HepG2 (cell line): ENCODE measurements around the gene EIF2B1. TPM values are rescaled to one million over a fixed set of nuclear protein-coding genes. Genes with fewer than 3 reads are reported as not detected.

Source experiments
- ATAC-seq: fragments of 200-7000 bp; cut with Tn5 transposase; 3 replicates; pipeline ENCODE4 v1.9.1; 2020; ENCODE audit warnings: mild to moderate bottlenecking, moderate library complexity
- BruUV-seq: library from RNA; stranded (reverse); fragments of 400-500 nt; replicated peaks from 2 replicates; lab custom pipeline; 2021; lab: Mats Ljungman, UMichigan
- CTCF ChIA-PET: fragments of 300-600 bp; formaldehyde crosslinking; extraction: SDS; loops from one replicate; lab custom pipeline; 2021; ENCODE audit warnings: low total read pairs, inconsistent platforms, low intra/inter-chr PET ratio; lab: Yijun Ruan, JAX
- POLR2A ChIA-PET: fragments of 350-600 bp; sonication (Branson Sonifier 250); formaldehyde crosslinking; loops from one replicate; lab custom pipeline; 2020; ENCODE audit warnings: antibody characterized with exemption, inconsistent platforms; lab: Yijun Ruan, JAX
- DNase-seq: peaks from one replicate; pipeline ENCODE4 v3.0.0-alpha.2; 2015; ENCODE audit warnings: low spot score
- FAIRE-seq: peaks from 3 replicates; lab custom pipeline; 2011; peaks lifted over from hg19 to GRCh38; lab: Jason Lieb, UNC
- H2AFZ ChIP-seq: one replicate; pipeline ENCODE4 v1.6.1; 2011; ENCODE audit warnings: low read length, inconsistent platforms
- H3K27ac ChIP-seq: fragments of 300-600 bp; 3 replicates; pipeline ENCODE4 v1.8.0; 2011; ENCODE audit warnings: mixed run types, mild to moderate bottlenecking, mixed read lengths, low read length, inconsistent platforms; ENCODE audit not compliant: insufficient read depth; ENCODE audit errors: extremely low read length
- H3K27me3 ChIP-seq, 2 experiments: fragments of 200-600 bp in 1 of 2; 2 replicates in 1 of 2; 3 replicates in 1 of 2; pipeline versions ENCODE4 v1.6.0 to v1.8.0; 2011; ENCODE audit warnings: low read length in 2 of 2, mild to moderate bottlenecking in 2 of 2, moderate library complexity in 2 of 2, inconsistent platforms in 1 of 2; ENCODE audit not compliant: insufficient read depth in 2 of 2, control insufficient read depth in 1 of 2
- H3K36me3 ChIP-seq, 2 experiments: fragments of 200-600 bp in 1 of 2; replicated peaks in 1 of 2; 2 replicates in 1 of 2; 3 replicates in 1 of 2; pipeline versions ENCODE4 v1.5.1 to v1.8.0; 2011; ENCODE audit warnings: low read length in 2 of 2, inconsistent platforms in 1 of 2; ENCODE audit not compliant: insufficient read depth in 2 of 2, control insufficient read depth in 1 of 2
- H3K4me1 ChIP-seq: 2 replicates; pipeline ENCODE4 v1.5.1; 2012; ENCODE audit warnings: low read length, inconsistent platforms; ENCODE audit not compliant: insufficient read depth
- H3K4me2 ChIP-seq: 2 replicates; pipeline ENCODE4 v1.6.0; 2011; ENCODE audit warnings: low read depth, low read length, inconsistent platforms
- H3K4me3 ChIP-seq, 3 experiments: fragments of 200-600 bp in 1 of 3; sonication (generic), shearing (Covaris generic) in 1 of 3; replicated peaks in 1 of 3; 2 replicates each; pipeline ENCODE4 v1.5.1; 2011 to 2016; ENCODE audit warnings: low read length in 3 of 3, inconsistent platforms in 2 of 3, low read depth in 2 of 3, mild to moderate bottlenecking in 2 of 3, control low read depth in 1 of 3, mixed read lengths in 1 of 3; ENCODE audit not compliant: insufficient read depth in 1 of 3
- H3K79me2 ChIP-seq: one replicate; pipeline ENCODE4 v1.6.1; 2011; ENCODE audit warnings: low read length, inconsistent platforms; ENCODE audit not compliant: insufficient read depth
- H3K9ac ChIP-seq: 2 replicates; pipeline ENCODE4 v1.6.0; 2011; ENCODE audit warnings: mild to moderate bottlenecking, low read depth, low read length, inconsistent platforms; ENCODE audit not compliant: insufficient read depth
- H3K9me3 ChIP-seq: 2 replicates; pipeline ENCODE4 v1.5.1; 2012; ENCODE audit warnings: mild to moderate bottlenecking, low read length
- H4K20me1 ChIP-seq: 2 replicates; pipeline ENCODE4 v1.6.0; 2011; ENCODE audit warnings: inconsistent platforms, mild to moderate bottlenecking, low read length, moderate library complexity; ENCODE audit not compliant: insufficient read depth
- HMGA1 ChIP-seq: sonication (generic); formaldehyde crosslinking; conservative IDR thresholded peaks from 2 replicates; pipeline ENCODE4 v1.4.0; 2020; ENCODE audit warnings: missing genetic modification reagents
- KAT7 ChIP-seq: IDR thresholded peaks from 2 replicates; pipeline ENCODE4 v1.6.1; 2018; ENCODE audit warnings: borderline replicate concordance, missing compliant biosample characterization
- SOX5 ChIP-seq: IDR thresholded peaks from 2 replicates; pipeline ENCODE4 v1.6.1; 2016; ENCODE audit warnings: borderline replicate concordance
- ZNF337 ChIP-seq: sonication (generic); formaldehyde crosslinking; IDR thresholded peaks from 2 replicates; pipeline ENCODE4 v1.5.1; 2020; ENCODE audit warnings: missing genetic modification reagents, low read depth, mild to moderate bottlenecking, borderline replicate concordance
- ZNF367 ChIP-seq: sonication (generic); formaldehyde crosslinking; IDR thresholded peaks from 2 replicates; pipeline ENCODE4 v1.4.0; 2020; ENCODE audit warnings: missing genetic modification reagents, borderline replicate concordance
- ZNF850 ChIP-seq: sonication (generic); formaldehyde crosslinking; conservative IDR thresholded peaks from 2 replicates; pipeline ENCODE4 v1.9.0; 2021; ENCODE audit warnings: mild to moderate bottlenecking, missing genetic modification reagents
- WGBS: methylation state at CpG from one replicate; pipeline ENCODE4 v1.1.6; 2017; ENCODE audit warnings: low lambda C conversion rate; 5-methylcytosine and 5-hydroxymethylcytosine counted together
- in situ Hi-C: cut with HindIII; loops from 2 replicates; pipeline ENCODE4 v1.10.0; 2017; ENCODE audit warnings: low pct_unique_long_range_greater_than_20kb; ENCODE audit not compliant: extremely low pct_ligation_motif_present
- intact Hi-C: fragments of 100-400 bp; cut with micrococcal nuclease; formaldehyde crosslinking; loops from one replicate; pipeline ENCODE4 v1.10.0; 2022; ENCODE audit not compliant: unreplicated experiment
- polyA plus RNA-seq, 8 experiments: library from polyadenylated mRNA; depleted of rRNA in 3 of 8; stranded (reverse) in 7 of 8; unstranded in 1 of 8; fragments of >200 nt; fragmentation: Illumina TruSeq in 4 of 8; extraction: Trizol in 4 of 8; gene quantifications; 2 replicates each; pipeline versions ENCODE4 v1.2.1 to v1.2.3, GENCODE V29; 2011 to 2016; ENCODE audit warnings: low read depth in 4 of 8, missing spikeins in 1 of 8, mixed read lengths in 1 of 8; ENCODE audit not compliant: insufficient read depth in 1 of 8
- total RNA-seq, 5 experiments: library from RNA; depleted of rRNA; stranded (reverse); fragments of >200 nt; fragmentation: Illumina TruSeq; extraction: Trizol; gene quantifications; 2 replicates each; pipeline ENCODE4 v1.2.3, GENCODE V29; 2016; ENCODE audit warnings: low read depth in 1 of 5
- TF ChIP-seq, protein P1 (sequence below): sonication (generic); formaldehyde crosslinking; IDR thresholded peaks from 2 replicates; pipeline ENCODE4 v1.4.0; 2020; ENCODE audit warnings: missing genetic modification reagents, borderline replicate concordance
- TF ChIP-seq, protein P2 (sequence below): sonication (generic); formaldehyde crosslinking; IDR thresholded peaks from 2 replicates; pipeline ENCODE4 v1.4.0; 2020; ENCODE audit warnings: missing genetic modification reagents

EIF2B1 gene
- total and polyA plus RNA-seq, 2 of the 13 experiments (the other 11 are each of a cell fraction or from before 2014, with no cell fraction given): 18.7 to 37.4 TPM

DNA sequence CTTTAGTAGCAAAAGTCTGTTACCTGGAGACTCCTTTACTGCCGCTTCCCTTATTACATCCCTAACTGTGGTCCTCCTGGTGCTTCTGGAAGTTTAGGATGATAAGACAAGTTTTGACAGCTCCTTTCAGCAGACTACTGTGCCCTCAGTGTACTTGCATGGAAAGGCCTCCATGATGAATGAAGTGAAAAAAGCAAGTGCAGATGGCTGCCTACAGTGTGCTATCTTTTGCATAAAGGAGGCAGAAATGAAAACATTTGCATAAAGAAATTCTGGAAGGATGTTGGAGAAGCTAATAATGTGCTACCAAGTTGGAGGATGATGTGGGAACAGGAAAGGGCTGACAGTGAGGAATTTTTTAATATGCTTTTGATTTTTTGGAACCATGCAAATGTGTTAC is 42.0 kb upstream of the EIF2B1 start (continued):
- TF ChIP-seq, protein P1, sequence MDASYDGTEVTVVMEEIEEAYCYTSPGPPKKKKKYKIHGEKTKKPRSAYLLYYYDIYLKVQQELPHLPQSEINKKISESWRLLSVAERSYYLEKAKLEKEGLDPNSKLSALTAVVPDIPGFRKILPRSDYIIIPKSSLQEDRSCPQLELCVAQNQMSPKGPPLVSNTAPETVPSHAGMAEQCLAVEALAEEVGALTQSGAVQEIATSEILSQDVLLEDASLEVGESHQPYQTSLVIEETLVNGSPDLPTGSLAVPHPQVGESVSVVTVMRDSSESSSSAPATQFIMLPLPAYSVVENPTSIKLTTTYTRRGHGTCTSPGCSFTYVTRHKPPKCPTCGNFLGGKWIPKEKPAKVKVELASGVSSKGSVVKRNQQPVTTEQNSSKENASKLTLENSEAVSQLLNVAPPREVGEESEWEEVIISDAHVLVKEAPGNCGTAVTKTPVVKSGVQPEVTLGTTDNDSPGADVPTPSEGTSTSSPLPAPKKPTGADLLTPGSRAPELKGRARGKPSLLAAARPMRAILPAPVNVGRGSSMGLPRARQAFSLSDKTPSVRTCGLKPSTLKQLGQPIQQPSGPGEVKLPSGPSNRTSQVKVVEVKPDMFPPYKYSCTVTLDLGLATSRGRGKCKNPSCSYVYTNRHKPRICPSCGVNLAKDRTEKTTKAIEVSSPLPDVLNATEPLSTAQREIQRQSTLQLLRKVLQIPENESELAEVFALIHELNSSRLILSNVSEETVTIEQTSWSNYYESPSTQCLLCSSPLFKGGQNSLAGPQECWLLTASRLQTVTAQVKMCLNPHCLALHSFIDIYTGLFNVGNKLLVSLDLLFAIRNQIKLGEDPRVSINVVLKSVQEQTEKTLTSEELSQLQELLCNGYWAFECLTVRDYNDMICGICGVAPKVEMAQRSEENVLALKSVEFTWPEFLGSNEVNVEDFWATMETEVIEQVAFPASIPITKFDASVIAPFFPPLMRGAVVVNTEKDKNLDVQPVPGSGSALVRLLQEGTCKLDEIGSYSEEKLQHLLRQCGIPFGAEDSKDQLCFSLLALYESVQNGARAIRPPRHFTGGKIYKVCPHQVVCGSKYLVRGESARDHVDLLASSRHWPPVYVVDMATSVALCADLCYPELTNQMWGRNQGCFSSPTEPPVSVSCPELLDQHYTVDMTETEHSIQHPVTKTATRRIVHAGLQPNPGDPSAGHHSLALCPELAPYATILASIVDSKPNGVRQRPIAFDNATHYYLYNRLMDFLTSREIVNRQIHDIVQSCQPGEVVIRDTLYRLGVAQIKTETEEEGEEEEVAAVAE (CRISPR knock-in tag): no peak
- TF ChIP-seq, all 625 proteins: peak for 0

DNA sequence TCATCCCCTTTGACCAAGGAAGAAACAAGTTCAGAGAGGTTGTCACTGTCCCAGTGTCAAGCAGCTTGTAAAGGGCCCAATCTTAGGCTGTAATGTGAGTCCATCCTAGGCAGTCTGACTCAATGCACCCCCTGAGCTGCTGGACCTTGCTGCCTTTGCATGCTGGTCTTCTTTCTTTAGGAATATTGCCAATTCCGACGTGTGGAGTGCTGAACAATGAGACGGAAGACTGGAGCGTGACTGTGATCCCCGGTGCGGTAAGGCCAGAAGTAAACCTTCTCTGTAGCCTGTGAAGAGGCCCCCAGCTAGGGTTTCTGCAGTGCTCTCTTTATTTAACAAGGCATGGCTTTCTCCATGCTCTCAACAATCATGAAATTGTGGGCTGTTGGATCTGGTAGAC is 38.4 kb upstream of the EIF2B1 start:
- 89% methylated on average over 6 of the region's 6 CpGs for WGBS
- Histone ChIP-seq H3K9ac (no peak overlapping the region), H3K4me3 (peak overlapping the region; percentile 76 to 92 (median 89); a peak in 5 of 6 replicates), H3K79me2 (no peaks in the 10 kb centered on the region), H3K36me3 (peaks cover 3 to 5% of the 10 kb centered on the region in 2 experiments; a peak in 3 of 5 replicates), H2AFZ (no peak overlapping the region), H3K4me1 (peaks cover 7% of the 10 kb centered on the region), H3K4me2 (peak overlapping the region; percentile 89), H3K27me3 (no peaks in the 10 kb centered on the region), H3K27ac (no peak overlapping the region), H3K9me3 (no peaks in the 10 kb centered on the region), H4K20me1 (no peaks in the 10 kb centered on the region)
- intact Hi-C loops (no loop called here), in situ Hi-C loops (no loop called here)
- BruUV-seq: no TSS peak
- TF ChIP-seq HMGA1 (CRISPR knock-in tag): no peak
- TF ChIP-seq, protein P2, sequence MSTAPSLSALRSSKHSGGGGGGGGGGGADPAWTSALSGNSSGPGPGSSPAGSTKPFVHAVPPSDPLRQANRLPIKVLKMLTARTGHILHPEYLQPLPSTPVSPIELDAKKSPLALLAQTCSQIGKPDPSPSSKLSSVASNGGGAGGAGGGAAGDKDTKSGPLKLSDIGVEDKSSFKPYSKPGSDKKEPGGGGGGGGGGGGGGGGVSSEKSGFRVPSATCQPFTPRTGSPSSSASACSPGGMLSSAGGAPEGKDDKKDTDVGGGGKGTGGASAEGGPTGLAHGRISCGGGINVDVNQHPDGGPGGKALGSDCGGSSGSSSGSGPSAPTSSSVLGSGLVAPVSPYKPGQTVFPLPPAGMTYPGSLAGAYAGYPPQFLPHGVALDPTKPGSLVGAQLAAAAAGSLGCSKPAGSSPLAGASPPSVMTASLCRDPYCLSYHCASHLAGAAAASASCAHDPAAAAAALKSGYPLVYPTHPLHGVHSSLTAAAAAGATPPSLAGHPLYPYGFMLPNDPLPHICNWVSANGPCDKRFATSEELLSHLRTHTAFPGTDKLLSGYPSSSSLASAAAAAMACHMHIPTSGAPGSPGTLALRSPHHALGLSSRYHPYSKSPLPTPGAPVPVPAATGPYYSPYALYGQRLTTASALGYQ (CRISPR knock-in tag): no peak
- no peak for TF ChIP-seq ZNF850
- TF ChIP-seq KAT7: no peak
- TF ChIP-seq SOX5 (CRISPR knock-in tag): no peak
- TF ChIP-seq ZNF337: no peak
- TF ChIP-seq ZNF367 (CRISPR knock-in tag): no peak
- ChIA-PET POLR2A (interaction anchor here (1.3 kb wide), 1 partner anchor 39 kb away, joined by 4 read pairs; no protein-coding TSS in a partner anchor), CTCF (no interaction called here)
- no peak for FAIRE-seq
- ATAC-seq: no peak
- no peak for DNase-seq
